ENCODE data around the gene VIP. TPM values are rescaled to one million over a fixed set of nuclear protein-coding genes. Genes with fewer than 3 reads are reported as not detected.

The VIP gene
- total RNA-seq, 1 experiment from 2014 or later = not detected

DNA sequence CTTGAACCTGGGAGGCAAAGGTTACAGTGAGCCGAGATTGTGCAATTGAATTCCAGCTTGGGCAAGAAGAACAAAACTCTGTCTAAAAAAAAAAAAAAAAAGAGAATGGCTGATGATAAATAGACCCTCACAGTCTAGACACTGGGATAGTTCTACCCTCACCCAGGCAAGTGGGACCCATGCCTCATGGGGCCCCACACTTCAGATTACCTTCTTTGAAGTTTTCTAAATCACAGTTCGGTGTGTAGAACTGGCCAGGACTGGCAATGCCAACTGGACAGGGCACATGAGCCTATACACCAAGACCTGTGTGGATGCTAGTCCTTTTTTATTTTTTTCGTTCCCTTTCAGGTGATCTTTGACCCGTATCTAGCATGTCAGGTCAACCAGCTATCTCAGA is 24.3 kb upstream of the VIP start:
- no peak for ATAC-seq
- ChIA-PET CTCF (interaction anchor here (0.7 kb wide), 2 partner anchors 16 to 998 kb away, joined by 3 read pairs; no protein-coding TSS in a partner anchor), RAD21 (ENCODE audit: low non-redundant PET in 1 of 2, low total read pairs in 2 of 2, uncharacterized antibody in 2 of 2, unreplicated experiment in 2 of 2) (no interaction called here), POLR2A (no interaction called here)
- Histone ChIP-seq H3K4me3 (replicated peaks in 1 of 2; ENCODE audit: low read depth in 1 of 2, low read length in 2 of 2) (no peak overlapping the region), H3K4me1 (ENCODE audit: control insufficient read depth in 1 of 2, insufficient read depth in 2 of 2, low read length in 2 of 2) (no peaks in the 10 kb centered on the region), H3K9me2 (ENCODE audit: insufficient read depth) (no peaks in the 10 kb centered on the region), H3K9me3 (ENCODE audit: control insufficient read depth in 1 of 2, insufficient read depth in 1 of 2, low read depth in 1 of 2, low read length in 2 of 2) (no peaks in the 10 kb centered on the region), H3K36me3 (ENCODE audit: control insufficient read depth in 1 of 2, insufficient read depth in 2 of 2, low read length in 2 of 2) (no peaks in the 10 kb centered on the region), H4K20me1 (ENCODE audit: insufficient read depth) (no peaks in the 10 kb centered on the region), H3K9ac (ENCODE audit: low read length) (no peak overlapping the region), H3K27ac (ENCODE audit: low read depth, low read length) (no peak overlapping the region), H2AFZ (ENCODE audit: low read depth, low read length, poor library complexity, severe bottlenecking) (no peak overlapping the region), H3K27me3 (ENCODE audit: insufficient read depth, low read length) (peaks cover 12% of the 10 kb centered on the region; the same call in 1 of the 2 replicates), H3K79me2 (ENCODE audit: insufficient read depth, low read length) (no peaks in the 10 kb centered on the region), H3K4me2 (ENCODE audit: low read length) (no peak overlapping the region)
- TF ChIP-seq EGR1 (IDR thresholded peaks at IDR 0.05; ENCODE audit: low read depth) (no peak), FOSL1 (IDR thresholded peaks at IDR 0.05; ENCODE audit: low read depth) (no peak), SRF (IDR thresholded peaks at IDR 0.05; ENCODE audit: low read depth) (no peak), ZBTB33 (IDR thresholded peaks at IDR 0.05; ENCODE audit: extremely low read depth, insufficient replicate concordance, low read length) (no peak), MAX (IDR thresholded peaks at IDR 0.05) (no peak), SIN3A (IDR thresholded peaks at IDR 0.05; ENCODE audit: low read depth) (no peak), JUND (IDR thresholded peaks at IDR 0.05) (no peak), RAD21 (IDR thresholded peaks at IDR 0.05; ENCODE audit: low read depth) (no peak), ELF1 (IDR thresholded peaks at IDR 0.05; ENCODE audit: borderline replicate concordance, low read depth) (no peak), ZFX (IDR thresholded peaks at IDR 0.05) (no peak)
- TF ChIP-seq, protein P1, sequence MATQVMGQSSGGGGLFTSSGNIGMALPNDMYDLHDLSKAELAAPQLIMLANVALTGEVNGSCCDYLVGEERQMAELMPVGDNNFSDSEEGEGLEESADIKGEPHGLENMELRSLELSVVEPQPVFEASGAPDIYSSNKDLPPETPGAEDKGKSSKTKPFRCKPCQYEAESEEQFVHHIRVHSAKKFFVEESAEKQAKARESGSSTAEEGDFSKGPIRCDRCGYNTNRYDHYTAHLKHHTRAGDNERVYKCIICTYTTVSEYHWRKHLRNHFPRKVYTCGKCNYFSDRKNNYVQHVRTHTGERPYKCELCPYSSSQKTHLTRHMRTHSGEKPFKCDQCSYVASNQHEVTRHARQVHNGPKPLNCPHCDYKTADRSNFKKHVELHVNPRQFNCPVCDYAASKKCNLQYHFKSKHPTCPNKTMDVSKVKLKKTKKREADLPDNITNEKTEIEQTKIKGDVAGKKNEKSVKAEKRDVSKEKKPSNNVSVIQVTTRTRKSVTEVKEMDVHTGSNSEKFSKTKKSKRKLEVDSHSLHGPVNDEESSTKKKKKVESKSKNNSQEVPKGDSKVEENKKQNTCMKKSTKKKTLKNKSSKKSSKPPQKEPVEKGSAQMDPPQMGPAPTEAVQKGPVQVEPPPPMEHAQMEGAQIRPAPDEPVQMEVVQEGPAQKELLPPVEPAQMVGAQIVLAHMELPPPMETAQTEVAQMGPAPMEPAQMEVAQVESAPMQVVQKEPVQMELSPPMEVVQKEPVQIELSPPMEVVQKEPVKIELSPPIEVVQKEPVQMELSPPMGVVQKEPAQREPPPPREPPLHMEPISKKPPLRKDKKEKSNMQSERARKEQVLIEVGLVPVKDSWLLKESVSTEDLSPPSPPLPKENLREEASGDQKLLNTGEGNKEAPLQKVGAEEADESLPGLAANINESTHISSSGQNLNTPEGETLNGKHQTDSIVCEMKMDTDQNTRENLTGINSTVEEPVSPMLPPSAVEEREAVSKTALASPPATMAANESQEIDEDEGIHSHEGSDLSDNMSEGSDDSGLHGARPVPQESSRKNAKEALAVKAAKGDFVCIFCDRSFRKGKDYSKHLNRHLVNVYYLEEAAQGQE (IDR thresholded peaks at IDR 0.05; ENCODE audit: low read depth) = no peak
- no TSS peak for BruUV-seq (replicated peaks)
- intact Hi-C loops (cut with micrococcal nuclease) = no loop called here
- DNase-seq (ENCODE audit: low read depth, low spot score) = no peak
